Pancreas (tissue), 10 donors: ENCODE measurements around the gene CD36. TPM values are rescaled to one million over a fixed set of nuclear protein-coding genes. Genes with fewer than 3 reads are reported as not detected.

ENCODE experiments used
- ATAC-seq, 4 donors: fragments of 200-7000 bp; cut with Tn5 transposase; one replicate each; pipeline versions ENCODE4 v1.8.0 to v1.9.1; 2020; ENCODE audit warnings: mild to moderate bottlenecking in 4 of 4, moderate library complexity in 4 of 4
- DNase-seq, 6 donors: peaks; one replicate each; pipeline ENCODE4 v3.0.0-alpha.2; 2020
- FAIRE-seq: peaks from 2 replicates; lab custom pipeline; 2012; peaks lifted over from hg19 to GRCh38; lab: Jason Lieb, UNC
- H3K27ac ChIP-seq, 4 donors: fragments of 200-600 bp; sonication (generic); 1 replicate in 3 of 4; 2 replicates in 1 of 4; pipeline versions ENCODE4 v1.5.0 to v1.8.0; 2020
- H3K27me3 ChIP-seq, 4 donors: fragments of 200-600 bp; one replicate each; pipeline ENCODE4 v1.8.0; 2021
- H3K36me3 ChIP-seq, 3 donors: fragments of 200-600 bp; sonication (generic) in 1 of 3; one replicate each; pipeline versions ENCODE4 v1.5.0 to v1.8.0; 2020 to 2021
- H3K4me1 ChIP-seq, 3 donors: fragments of 200-600 bp; one replicate each; pipeline ENCODE4 v1.8.0; 2021
- H3K4me3 ChIP-seq, 4 donors: fragments of 200-600 bp; sonication (generic) in 2 of 4; one replicate each; pipeline versions ENCODE4 v1.5.0 to v1.8.0; 2020 to 2021
- H3K9me3 ChIP-seq, 4 donors: fragments of 200-600 bp; one replicate each; pipeline ENCODE4 v1.8.0; 2021
- CTCF ChIP-seq, 4 donors: fragments of 200-600 bp; sonication (generic) in 3 of 4; IDR thresholded peaks; one replicate each; pipeline versions ENCODE4 v1.5.0 to v1.8.0; 2021; ENCODE audit warnings: antibody characterized with exemption in 4 of 4
- WGBS, 2 donors: extraction: QIAGEN DNeasy Blood & Tissue Kit; methylation state at CpG; one replicate each; pipeline ENCODE4 v1.1.7; 2013; 5-methylcytosine and 5-hydroxymethylcytosine counted together
- intact Hi-C, 3 donors: fragments of 100-400 bp; cut with DNase I; formaldehyde crosslinking; loops; one replicate each; pipeline versions ENCODE4 v1.11.1 to v1.14.2; 2022
- polyA plus RNA-seq, 2 donors: library from polyadenylated mRNA; stranded (reverse); fragments of 200-250 nt; gene quantifications; one replicate each; pipeline ENCODE4 v1.2.3, GENCODE V29; 2013
- total RNA-seq, 6 donors: library from RNA; stranded (reverse); fragmentation: NEBNext Ultra II Directional in 4 of 6; extraction: Animal tissue kit (Norgen Biotek cat#: 25700) in 4 of 6; gene quantifications; one replicate each; pipeline versions ENCODE4 v1.2.1 to v1.2.4, GENCODE V29; 2021 to 2023
- donor health status: healthy with polysubstance abuse.
- donor health status: DM: no; HTN: no; CAD: no; lungs with moderate emphysema.
- donor health status: DM: no; HTN: no; CAD: no.
- donor health status: control.
- donor health status: control.
- donor health status: Bipolar disorder and iron deficiency.
- donor health status: DM: yes; HTN: yes; CAD: no.
- donor health status: DM: no; HTN: no; CAD: no.
- donor health status: DM: no; HTN: no; CAD: no.
- donor health status: DM: yes; HTN: yes; CAD: no.

Gene CD36
- total and polyA plus RNA-seq, 8 donors, result 9.8 to 25.0 (median 16.3) TPM

DNA sequence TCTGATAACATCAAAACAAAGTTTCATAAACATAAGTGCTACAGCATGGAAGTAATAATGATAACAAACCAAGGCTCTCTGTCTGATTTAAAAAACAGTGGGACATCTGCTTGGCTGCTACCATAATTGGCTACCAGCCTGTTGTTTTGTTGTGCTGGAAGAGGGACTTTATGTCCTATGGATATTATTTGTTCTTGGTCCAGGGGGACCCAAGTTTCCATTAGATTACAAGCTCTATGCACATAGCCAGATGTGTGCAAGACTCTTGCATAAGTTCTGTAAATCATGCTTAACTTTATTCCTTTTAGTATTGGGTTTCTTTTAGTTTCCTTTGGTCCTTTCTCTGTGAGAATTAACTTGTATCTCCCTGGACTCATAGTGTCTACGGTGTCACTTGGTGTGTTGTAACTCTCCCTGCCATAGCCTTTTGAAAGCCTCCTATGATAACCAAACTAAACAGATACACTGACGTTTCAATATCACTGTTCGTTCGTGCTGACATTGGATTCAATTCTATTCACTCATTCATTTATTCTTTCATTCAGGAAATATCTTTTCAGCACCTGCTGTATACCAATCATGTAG, 41.4 kb upstream of the CD36 start:
- no peaks in the 10 kb centered on the region for H3K36me3 ChIP-seq
- ATAC-seq (no peak), FAIRE-seq (no peak), DNase-seq (no peak)
- no peaks in the 10 kb centered on the region for H3K9me3 ChIP-seq
- H3K4me1 ChIP-seq, result no peaks in the 10 kb centered on the region
- WGBS, 2 donors, result 57 to 60% methylated on average over 4 of the region's 4 CpGs
- H3K4me3 ChIP-seq, result no peak overlapping the region
- intact Hi-C loops, result no loop called here
- no peaks in the 10 kb centered on the region for H3K27me3 ChIP-seq
- H3K27ac ChIP-seq, result no peak overlapping the region
- no peak for TF ChIP-seq CTCF (IDR thresholded peaks at IDR 0.05)

DNA sequence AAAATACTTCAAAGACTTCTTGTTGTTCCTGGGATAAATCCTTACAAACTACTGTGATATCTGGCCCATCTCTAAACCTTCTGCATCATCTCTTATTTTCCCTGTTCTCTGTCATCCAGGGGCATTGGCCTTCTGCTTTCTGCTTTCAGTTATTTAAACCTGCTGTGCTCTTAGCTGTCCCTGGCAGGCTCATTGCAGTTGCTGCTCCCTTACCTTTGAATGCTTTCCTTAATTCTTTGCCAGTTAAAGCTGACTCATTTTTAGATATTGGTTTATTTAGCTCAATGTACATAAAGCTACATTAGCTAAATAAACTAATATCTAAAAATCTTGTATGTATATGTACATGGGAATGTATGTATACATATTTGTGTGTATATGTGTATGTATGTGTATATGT, 40.6 kb upstream of the CD36 start:
- no peak for TF ChIP-seq CTCF (IDR thresholded peaks at IDR 0.05)
- DNase-seq (no peak), ATAC-seq (no peak), FAIRE-seq (no peak)
- intact Hi-C loops, result no loop called here
- no peak overlapping the region for H3K27ac ChIP-seq
- H3K9me3 ChIP-seq, result no peaks in the 10 kb centered on the region
- H3K4me1 ChIP-seq, result no peaks in the 10 kb centered on the region
- no peaks in the 10 kb centered on the region for H3K27me3 ChIP-seq
- H3K4me3 ChIP-seq, result no peak overlapping the region
- H3K36me3 ChIP-seq, result no peaks in the 10 kb centered on the region

DNA sequence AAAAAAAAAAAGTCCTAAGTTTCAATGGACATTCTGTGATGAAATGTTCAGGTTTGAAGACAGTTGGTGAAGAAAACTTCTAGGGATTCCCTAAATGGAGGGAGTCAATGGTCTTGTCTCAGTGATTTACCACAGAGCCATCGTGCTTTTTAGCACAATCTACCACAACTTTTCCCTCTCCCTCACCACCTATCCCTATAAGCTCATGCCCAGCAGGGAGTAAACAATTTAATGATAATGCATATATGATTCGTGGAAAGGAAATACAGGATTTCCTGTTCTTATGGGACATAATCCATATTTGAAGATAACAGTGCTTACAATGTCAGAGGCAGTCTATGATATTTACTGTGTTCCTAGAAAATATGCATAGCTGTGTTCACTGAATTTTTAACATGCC, 38.4 kb upstream of the CD36 start:
- Histone ChIP-seq H3K4me3 (no peak overlapping the region), H3K27ac (no peak overlapping the region), H3K9me3 (no peaks in the 10 kb centered on the region), H3K27me3 (no peaks in the 10 kb centered on the region), H3K36me3 (no peaks in the 10 kb centered on the region), H3K4me1 (peaks cover 0 to 8% (median 0%) of the 10 kb centered on the region in 3 donors)
- intact Hi-C loops, result no loop called here
- no peak for TF ChIP-seq CTCF (IDR thresholded peaks at IDR 0.05)
- 65 to 66% methylated on average over 2 of the region's 2 CpGs for WGBS, 2 donors
- DNase-seq (no peak), ATAC-seq (no peak), FAIRE-seq (no peak)

GRCh38 chr7:80601999-80602398, 36.4 kb upstream of the CD36 start:
- Histone ChIP-seq H3K27me3 (no peaks in the 10 kb centered on the region), H3K4me3 (no peak overlapping the region), H3K4me1 (peaks cover 0 to 8% (median 0%) of the 10 kb centered on the region in 3 donors), H3K27ac (no peak overlapping the region), H3K9me3 (no peaks in the 10 kb centered on the region), H3K36me3 (no peaks in the 10 kb centered on the region)
- intact Hi-C loops, result no loop called here
- FAIRE-seq (no peak), ATAC-seq (no peak), DNase-seq (no peak)
- TF ChIP-seq CTCF (IDR thresholded peaks at IDR 0.05), result no peak
- WGBS, 2 donors, result 73 to 81% methylated on average over 4 of the region's 4 CpGs

DNA sequence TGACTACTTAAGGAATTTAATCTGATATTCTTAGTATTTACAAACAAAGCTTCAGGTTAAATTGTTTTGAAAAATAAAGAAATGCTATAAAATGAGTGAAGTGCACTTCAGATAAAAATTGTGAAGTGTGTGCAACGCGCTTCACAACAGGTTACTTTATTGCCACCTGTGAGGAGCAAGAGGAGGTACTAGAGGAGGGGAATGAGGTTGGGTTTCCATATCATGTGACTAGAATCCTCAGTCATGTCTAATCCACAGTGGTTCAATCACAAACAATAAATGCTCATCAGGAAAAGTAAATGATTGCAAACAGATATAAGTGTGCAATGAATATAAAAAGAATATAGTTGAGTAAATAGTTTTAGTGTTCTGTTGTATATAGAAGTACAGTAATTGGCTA, 34.5 kb upstream of the CD36 start:
- intact Hi-C loops, result no loop called here
- 84 to 94% methylated on average over 2 of the region's 2 CpGs for WGBS, 2 donors
- Histone ChIP-seq H3K27ac (no peak overlapping the region), H3K4me3 (no peak overlapping the region), H3K9me3 (no peaks in the 10 kb centered on the region), H3K4me1 (peaks cover 10 to 20% (median 11%) of the 10 kb centered on the region in 3 donors), H3K36me3 (no peaks in the 10 kb centered on the region), H3K27me3 (no peaks in the 10 kb centered on the region)
- TF ChIP-seq CTCF (IDR thresholded peaks at IDR 0.05), result no peak
- FAIRE-seq, result no peak
- DNase-seq, result no peak
- no peak for ATAC-seq
